OCI-LY3 (cell line): ENCODE data around the gene FHOD3.

ENCODE experiments used
- CTCF ChIP-seq: fragments of 200-600, 300-600 bp; sonication (generic); IDR thresholded peaks from 2 replicates; pipeline ENCODE4 v1.5.1; 2014; ENCODE audit warnings: antibody characterized with exemption, low read length, low read depth
- EZH2phosphoT487 ChIP-seq: fragments of 200-600 bp; shearing (Covaris generic); IDR thresholded peaks from 2 replicates; pipeline ENCODE4 v1.6.1; 2018; ENCODE audit warnings: antibody characterized with exemption, mixed run types, low read depth

GRCh38 chr18:36381075-36381474 lies 83.6 kb downstream of the FHOD3 start:
- TF ChIP-seq CTCF: no peak
- TF ChIP-seq EZH2phosphoT487: no peak
